IMR-90 (cell line): ENCODE measurements around the gene EBF4. TPM values are rescaled to one million over a fixed set of nuclear protein-coding genes. Genes with fewer than 3 reads are reported as not detected.

Experiments
- ATAC-seq: fragments of 200-7000 bp; cut with Tn5 transposase; 2 replicates; pipeline ENCODE4 v1.9.1; 2020; ENCODE audit warnings: low read depth, mild to moderate bottlenecking, moderate library complexity
- BruUV-seq: library from RNA; stranded (reverse); fragments of 400-500 nt; replicated peaks from 2 replicates; lab custom pipeline; 2021; lab: Mats Ljungman, UMichigan
- CTCF ChIA-PET: fragments of 300-600 bp; formaldehyde crosslinking; extraction: SDS; loops from one replicate; lab custom pipeline; 2021; ENCODE audit warnings: antibody characterized with exemption; lab: Yijun Ruan, JAX
- POLR2A ChIA-PET: fragments of 300-600 bp; sonication (Branson Sonifier 250); formaldehyde crosslinking; loops from one replicate; lab custom pipeline; 2022; ENCODE audit warnings: antibody characterized with exemption; ENCODE audit not compliant: unreplicated experiment; lab: Charles Lee
- DNase-seq: peaks from one replicate; pipeline ENCODE4 v3.0.0; 2013
- H2AFZ ChIP-seq: replicated peaks from 2 replicates; pipeline ENCODE3; 2013; ENCODE audit warnings: low read length, mild to moderate bottlenecking; ENCODE audit not compliant: poor library complexity
- H2AK5ac ChIP-seq: 2 replicates; pipeline ENCODE4 v1.6.1; 2013; ENCODE audit warnings: low read depth, low read length, inconsistent platforms
- H2AK9ac ChIP-seq: replicated peaks from 2 replicates; pipeline ENCODE3; 2013; ENCODE audit warnings: mild to moderate bottlenecking, low read depth, low read length, moderate library complexity; ENCODE audit not compliant: poor library complexity
- H2BK120ac ChIP-seq: 2 replicates; pipeline ENCODE4 v1.6.1; 2013; ENCODE audit warnings: low read depth, low read length, inconsistent platforms
- H2BK15ac ChIP-seq: 3 replicates; pipeline ENCODE4 v1.6.1; 2013; ENCODE audit warnings: low read depth, low read length, inconsistent platforms
- H2BK20ac ChIP-seq: 2 replicates; pipeline ENCODE4 v1.6.1; 2013; ENCODE audit warnings: low read depth, mild to moderate bottlenecking, inconsistent platforms, low read length, moderate library complexity
- H2BK5ac ChIP-seq: 2 replicates; pipeline ENCODE4 v1.6.1; 2013; ENCODE audit warnings: mild to moderate bottlenecking, low read depth, low read length, inconsistent platforms; ENCODE audit not compliant: poor library complexity, severe bottlenecking
- H3K14ac ChIP-seq: replicated peaks from 2 replicates; pipeline ENCODE4 v1.6.1; 2013; ENCODE audit warnings: low read depth, low read length, inconsistent platforms
- H3K18ac ChIP-seq: 2 replicates; pipeline ENCODE4 v1.6.1; 2013; ENCODE audit warnings: low read depth, low read length, control low read depth
- H3K23ac ChIP-seq: 2 replicates; pipeline ENCODE4 v1.6.1; 2013; ENCODE audit warnings: low read depth, low read length, inconsistent platforms
- H3K27ac ChIP-seq: 2 replicates; pipeline ENCODE4 v1.5.1; 2013; ENCODE audit warnings: mild to moderate bottlenecking, control low read depth, low read length; ENCODE audit not compliant: insufficient read depth
- H3K27me3 ChIP-seq: 2 replicates; pipeline ENCODE4 v1.6.1; 2013; ENCODE audit warnings: low read length; ENCODE audit not compliant: control insufficient read depth, insufficient read depth
- H3K36me3 ChIP-seq: 2 replicates; pipeline ENCODE4 v1.6.1; 2013; ENCODE audit warnings: low read length, mixed read lengths; ENCODE audit not compliant: control insufficient read depth, insufficient read depth
- H3K4ac ChIP-seq: 2 replicates; pipeline ENCODE4 v1.6.1; 2013; ENCODE audit warnings: low read depth, low read length, inconsistent platforms
- H3K4me1 ChIP-seq: 2 replicates; pipeline ENCODE4 v1.6.1; 2013; ENCODE audit warnings: low read length, mixed read lengths; ENCODE audit not compliant: control insufficient read depth, insufficient read depth
- H3K4me2 ChIP-seq: 2 replicates; pipeline ENCODE4 v1.6.1; 2013; ENCODE audit warnings: low read depth, mild to moderate bottlenecking, control low read depth, low read length, moderate library complexity
- H3K4me3 ChIP-seq: 2 replicates; pipeline ENCODE4 v1.5.1; 2013; ENCODE audit warnings: low read depth, mild to moderate bottlenecking, control low read depth, low read length, moderate library complexity; ENCODE audit not compliant: insufficient read depth
- H3K56ac ChIP-seq: 2 replicates; pipeline ENCODE4 v1.6.1; 2013; ENCODE audit warnings: low read length, inconsistent platforms; ENCODE audit not compliant: insufficient read depth; ENCODE audit errors: extremely low read depth
- H3K79me1 ChIP-seq, 2 experiments: 2 replicates each; pipeline ENCODE4 v1.6.1; 2013; ENCODE audit warnings: low read length in 2 of 2, inconsistent platforms in 1 of 2, low read depth in 1 of 2
- H3K9ac ChIP-seq: 2 replicates; pipeline ENCODE4 v1.6.1; 2013; ENCODE audit warnings: low read depth, low read length, control low read depth
- H3K9me1 ChIP-seq: 2 replicates; pipeline ENCODE4 v1.6.1; 2013; ENCODE audit warnings: low read length, inconsistent platforms; ENCODE audit not compliant: insufficient read depth
- H3K9me3 ChIP-seq: 2 replicates; pipeline ENCODE4 v1.6.1; 2013; ENCODE audit warnings: low read length; ENCODE audit not compliant: control insufficient read depth, insufficient read depth
- H4K20me1 ChIP-seq: 2 replicates; pipeline ENCODE4 v1.6.1; 2013; ENCODE audit warnings: low read length, inconsistent platforms; ENCODE audit not compliant: insufficient read depth
- H4K5ac ChIP-seq: 2 replicates; pipeline ENCODE4 v1.6.1; 2013; ENCODE audit warnings: mild to moderate bottlenecking, low read depth, low read length, control low read depth
- H4K8ac ChIP-seq, 2 experiments: 2 replicates each; pipeline ENCODE4 v1.6.1; 2013; ENCODE audit warnings: low read depth in 2 of 2, low read length in 2 of 2, control low read depth in 1 of 2, inconsistent platforms in 1 of 2
- H4K91ac ChIP-seq: 2 replicates; pipeline ENCODE4 v1.6.1; 2013; ENCODE audit warnings: low read depth, low read length, inconsistent platforms; ENCODE audit not compliant: insufficient read depth
- CEBPB ChIP-seq: IDR thresholded peaks from 2 replicates; pipeline ENCODE4 v1.6.1; 2012; ENCODE audit warnings: low read depth, low read length, improper control_type of control experiment
- CHD1 ChIP-seq: IDR thresholded peaks from 2 replicates; pipeline ENCODE4 v1.6.1; 2012; ENCODE audit warnings: low read depth, low read length, improper control_type of control experiment
- FOS ChIP-seq: fragments of 150-350 bp; IDR thresholded peaks from 2 replicates; pipeline ENCODE4 v1.6.1; 2016; ENCODE audit warnings: low read depth, low read length
- MAZ ChIP-seq: IDR thresholded peaks from 2 replicates; pipeline ENCODE4 v1.6.1; 2012; ENCODE audit warnings: low read depth, mild to moderate bottlenecking, low read length, improper control_type of control experiment, moderate library complexity, borderline replicate concordance
- POLR2A ChIP-seq: IDR thresholded peaks from 2 replicates; pipeline ENCODE4 v1.6.1; 2012; ENCODE audit warnings: mild to moderate bottlenecking, low read depth, low read length
- RCOR1 ChIP-seq: IDR thresholded peaks from 2 replicates; pipeline ENCODE4 v1.6.1; 2012; ENCODE audit warnings: mild to moderate bottlenecking, low read length, improper control_type of control experiment; ENCODE audit not compliant: insufficient replicate concordance
- whole genome bisulfite sequencing, 2 experiments: methylation state at CpG; one replicate each; pipeline versions ENCODE4 v1.1.5 to v1.1.7; 2013; ENCODE audit warnings: missing lambda C conversion rate in 2 of 2; ENCODE audit not compliant: insufficient read length in 1 of 2; ENCODE audit errors: extremely low coverage in 2 of 2; 5-methylcytosine and 5-hydroxymethylcytosine counted together
- dilution Hi-C: fragments of 300-500 bp; cut with HindIII; formaldehyde crosslinking; loops from one replicate; pipeline ENCODE4 v1.14.3; 2018; ENCODE audit warnings: low sequenced_read_pairs; ENCODE audit not compliant: unreplicated experiment
- in situ Hi-C: fragments of 300-500 bp; cut with MboI; formaldehyde crosslinking; loops from 3 replicates; pipeline ENCODE4 v1.14.3; 2019; ENCODE audit warnings: low sequenced_read_pairs, inconsistent platforms, mixed read lengths
- intact Hi-C: fragments of 100-400 bp; cut with micrococcal nuclease; formaldehyde crosslinking; loops from 2 replicates; pipeline ENCODE4 v1.10.0; 2022
- polyA plus RNA-seq, 3 experiments: library from polyadenylated mRNA; depleted of rRNA; stranded (reverse); fragments of >200 nt; gene quantifications; 2 replicates each; pipeline ENCODE4 v1.2.3, GENCODE V29; 2012; ENCODE audit warnings: low replicate concordance in 1 of 3
- total RNA-seq: library from RNA; depleted of rRNA; stranded (reverse); fragments of >200 nt; gene quantifications from 2 replicates; pipeline ENCODE4 v1.2.3, GENCODE V29; 2012

Gene EBF4
- total and polyA plus RNA-seq, 2 of the 4 experiments (the other 2 are of a cell fraction) = 0.18 to 1.1 TPM

DNA sequence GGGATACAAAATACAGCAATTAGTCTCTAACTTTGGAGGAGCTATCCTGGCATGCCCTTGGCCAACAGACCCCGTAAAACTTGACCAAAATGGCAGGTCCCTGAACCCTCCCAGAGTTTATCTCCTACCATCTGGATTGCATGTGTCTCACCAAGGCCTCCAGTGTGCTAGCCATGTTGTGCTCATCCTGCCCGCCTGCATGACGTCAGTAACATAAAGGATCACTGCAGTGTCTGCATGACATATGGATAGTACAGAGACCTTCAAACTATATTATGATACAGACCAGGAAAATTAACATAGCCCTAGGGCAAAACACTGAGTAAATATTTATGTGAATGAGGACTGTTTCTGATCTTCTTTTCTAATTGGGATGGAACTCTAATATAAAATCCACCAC, 82.6 kb downstream of the EBF4 start:
- Histone ChIP-seq H3K18ac (no peak overlapping the region), H3K4ac (no peak overlapping the region), H2AFZ (no peak overlapping the region), H3K23ac (no peak overlapping the region), H4K20me1 (no peaks in the 10 kb centered on the region), H3K4me2 (no peak overlapping the region), H3K9me3 (peaks cover 6% of the 10 kb centered on the region), H3K14ac (no peak overlapping the region), H3K27me3 (peaks cover 3% of the 10 kb centered on the region), H4K5ac (no peak overlapping the region), H3K36me3 (no peaks in the 10 kb centered on the region), H4K91ac (no peak overlapping the region), H3K79me1 (no peaks in the 10 kb centered on the region), H3K56ac (no peak overlapping the region), H2BK120ac (no peak overlapping the region), H2BK20ac (no peak overlapping the region), H3K4me3 (no peak overlapping the region), H3K9me1 (no peaks in the 10 kb centered on the region), H2BK15ac (no peak overlapping the region), H3K4me1 (no peaks in the 10 kb centered on the region), H2BK5ac (no peak overlapping the region), H2AK9ac (no peak overlapping the region), H2AK5ac (no peak overlapping the region), H3K9ac (no peak overlapping the region), H4K8ac (no peak overlapping the region), H3K27ac (no peak overlapping the region)
- BruUV-seq = no TSS peak
- dilution Hi-C loops (no loop called here), in situ Hi-C loops (no loop called here), intact Hi-C loops (no loop called here)
- POLR2A ChIA-PET = no interaction called here
- 50% methylated on average over 1 of the region's 3 CpGs; no CpG with 5 or more reads in 1 of the 2 experiments for WGBS, 2 experiments
- ATAC-seq = no peak
- CTCF ChIA-PET = interaction anchor here (0.7 kb wide), 1 partner anchor 224 kb away, joined by 3 read pairs; no protein-coding TSS in a partner anchor
- TF ChIP-seq POLR2A = no peak
- TF ChIP-seq RCOR1 = no peak
- no peak for TF ChIP-seq CEBPB
- TF ChIP-seq FOS = no peak
- no peak for TF ChIP-seq CHD1
- no peak for TF ChIP-seq MAZ
- no peak for DNase-seq
